ENCODE results near the gene LIPC.

Gene LIPC

GRCh38 chr15:58554758-58555157 is 123.0 kb downstream of the LIPC start:
- H3K4me1 Mint-ChIP-seq (ENCODE audit: low read depth): peaks cover 30% of the 10 kb centered on the region
- H3K27me3 Mint-ChIP-seq (ENCODE audit: low read depth): no peaks in the 10 kb centered on the region
- H3K36me3 Mint-ChIP-seq (ENCODE audit: low read depth): peaks cover 1% of the 10 kb centered on the region
- H3K27ac Mint-ChIP-seq: no peak overlapping the region
- no peak for DNase-seq (ENCODE audit: low spot score)
- H3K4me3 Mint-ChIP-seq: no peak overlapping the region
- no peaks in the 10 kb centered on the region for H3K9me3 Mint-ChIP-seq

GRCh38 chr15:58555162-58556027 is 123.6 kb downstream of the LIPC start:
- no peaks in the 10 kb centered on the region for H3K9me3 Mint-ChIP-seq
- H3K27me3 Mint-ChIP-seq (ENCODE audit: low read depth): no peaks in the 10 kb centered on the region

GRCh38 chr15:58556028-58556361 is 124.2 kb downstream of the LIPC start:
- Mint-ChIP-seq H3K27ac (no peak overlapping the region), H3K4me1 (ENCODE audit: low read depth) (peaks cover 22% of the 10 kb centered on the region), H3K36me3 (ENCODE audit: low read depth) (peaks cover 1% of the 10 kb centered on the region), H3K9me3 (no peaks in the 10 kb centered on the region), H3K27me3 (ENCODE audit: low read depth) (no peaks in the 10 kb centered on the region), H3K4me3 (no peak overlapping the region)
- DNase-seq (ENCODE audit: low spot score): no peak

More at GRCh38 chr15:58555162-58556027, 123.6 kb downstream of the LIPC start:
- Mint-ChIP-seq H3K4me3 (no peak overlapping the region), H3K27ac (no peak overlapping the region), H3K36me3 (ENCODE audit: low read depth) (peaks cover 1% of the 10 kb centered on the region), H3K4me1 (ENCODE audit: low read depth) (peaks cover 26% of the 10 kb centered on the region)
- DNase-seq (ENCODE audit: low spot score): no peak

DNA sequence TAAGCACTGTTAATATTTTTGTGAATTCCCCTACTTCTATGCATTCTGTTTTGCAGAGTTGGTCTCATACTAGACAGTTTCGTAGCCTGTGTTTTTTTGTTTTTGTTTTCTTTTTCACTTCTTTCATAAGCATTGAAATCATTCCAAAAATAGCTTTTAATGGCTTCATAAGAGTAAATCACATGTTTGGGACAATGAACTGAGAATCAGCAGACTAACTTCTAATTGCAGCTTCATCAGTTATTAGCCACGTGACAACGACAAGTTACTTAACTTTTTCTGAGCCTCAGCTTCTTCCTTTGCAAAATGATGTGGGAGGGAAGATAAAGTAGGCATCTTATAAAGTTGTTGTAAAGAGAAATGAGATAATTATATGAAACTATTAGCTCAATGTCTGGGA is 124.8 kb downstream of the LIPC start:
- peaks cover 20% of the 10 kb centered on the region for H3K4me1 Mint-ChIP-seq (ENCODE audit: low read depth)
- no peaks in the 10 kb centered on the region for H3K9me3 Mint-ChIP-seq
- no peaks in the 10 kb centered on the region for H3K27me3 Mint-ChIP-seq (ENCODE audit: low read depth)
- no peak overlapping the region for H3K4me3 Mint-ChIP-seq
- no peaks in the 10 kb centered on the region for H3K36me3 Mint-ChIP-seq (ENCODE audit: low read depth)
- H3K27ac Mint-ChIP-seq: no peak overlapping the region
- DNase-seq (ENCODE audit: low spot score): no peak

DNA sequence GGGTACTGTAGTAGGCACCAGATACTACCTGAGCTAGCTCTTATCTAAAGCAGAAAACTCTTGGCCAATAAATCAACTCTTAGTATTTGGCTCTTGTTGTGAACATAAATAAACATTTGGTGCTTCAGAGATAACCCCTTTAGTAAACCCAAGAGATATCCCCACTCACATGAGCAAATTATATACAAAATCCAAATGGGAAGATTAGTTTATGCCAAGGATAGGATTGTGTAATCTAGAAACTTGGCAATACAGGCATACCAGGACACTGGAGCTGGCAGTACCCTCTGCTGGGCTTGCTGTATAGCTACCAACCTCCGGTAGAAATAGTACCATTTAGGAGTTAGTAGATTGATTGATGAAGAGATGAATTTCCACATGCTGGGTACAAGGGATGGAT is 127.0 kb downstream of the LIPC start:
- no peak overlapping the region for H3K4me3 Mint-ChIP-seq
- no peak overlapping the region for H3K27ac Mint-ChIP-seq
- H3K9me3 Mint-ChIP-seq: no peaks in the 10 kb centered on the region
- peaks cover 6% of the 10 kb centered on the region for H3K4me1 Mint-ChIP-seq (ENCODE audit: low read depth)
- no peak for DNase-seq (ENCODE audit: low spot score)
- no peaks in the 10 kb centered on the region for H3K36me3 Mint-ChIP-seq (ENCODE audit: low read depth)
- H3K27me3 Mint-ChIP-seq (ENCODE audit: low read depth): no peaks in the 10 kb centered on the region

GRCh38 chr15:58559904-58560588 is 128.3 kb downstream of the LIPC start:
- no peak overlapping the region for H3K27ac Mint-ChIP-seq
- no peak overlapping the region for H3K4me3 Mint-ChIP-seq
- H3K27me3 Mint-ChIP-seq (ENCODE audit: low read depth): no peaks in the 10 kb centered on the region
- no peaks in the 10 kb centered on the region for H3K9me3 Mint-ChIP-seq
- H3K36me3 Mint-ChIP-seq (ENCODE audit: low read depth): no peaks in the 10 kb centered on the region
- no peak for DNase-seq (ENCODE audit: low spot score)
- H3K4me1 Mint-ChIP-seq (ENCODE audit: low read depth): peaks cover 6% of the 10 kb centered on the region

GRCh38 chr15:58561321-58561720 is 129.5 kb downstream of the LIPC start:
- Mint-ChIP-seq H3K9me3 (no peaks in the 10 kb centered on the region), H3K4me3 (no peak overlapping the region), H3K36me3 (ENCODE audit: low read depth) (no peaks in the 10 kb centered on the region), H3K27me3 (ENCODE audit: low read depth) (no peaks in the 10 kb centered on the region), H3K4me1 (ENCODE audit: low read depth) (peaks cover 6% of the 10 kb centered on the region), H3K27ac (no peak overlapping the region)
- no peak for DNase-seq (ENCODE audit: low spot score)

- DNase-seq (ENCODE audit: low spot score): no peak
- Mint-ChIP-seq H3K4me3 (no peak overlapping the region), H3K27me3 (ENCODE audit: low read depth) (no peaks in the 10 kb centered on the region), H3K9me3 (no peaks in the 10 kb centered on the region), H3K4me1 (ENCODE audit: low read depth) (peaks cover 6% of the 10 kb centered on the region), H3K27ac (no peak overlapping the region), H3K36me3 (ENCODE audit: low read depth) (no peaks in the 10 kb centered on the region)
Observed at GRCh38 chr15:58562135-58562534, 130.3 kb downstream of the LIPC start.

- Mint-ChIP-seq H3K4me1 (ENCODE audit: low read depth) (peaks cover 15% of the 10 kb centered on the region), H3K9me3 (no peaks in the 10 kb centered on the region), H3K27ac (no peak overlapping the region), H3K36me3 (ENCODE audit: low read depth) (no peaks in the 10 kb centered on the region), H3K27me3 (ENCODE audit: low read depth) (no peaks in the 10 kb centered on the region), H3K4me3 (no peak overlapping the region)
- no peak for DNase-seq (ENCODE audit: low spot score)
Observed at GRCh38 chr15:58564981-58565380, 133.2 kb downstream of the LIPC start.

DNA sequence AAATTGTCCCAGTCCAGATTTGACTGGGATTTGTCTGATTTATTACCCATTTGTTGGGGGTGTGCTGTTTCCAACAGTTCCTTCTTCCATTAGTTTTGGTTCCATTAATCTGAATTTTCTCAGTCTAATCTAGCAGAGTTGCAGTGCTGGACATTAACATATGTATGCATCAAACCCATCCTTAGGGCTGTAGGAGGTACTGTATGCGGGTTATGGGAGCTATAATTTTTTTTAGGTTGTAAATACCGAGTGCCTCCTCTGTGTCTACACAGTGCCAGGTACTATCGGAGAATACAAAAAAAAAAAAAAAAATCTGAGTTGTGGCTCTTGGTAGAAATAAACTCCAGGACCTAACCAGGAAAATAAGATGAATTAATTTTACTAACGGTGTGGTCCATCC is 133.8 kb downstream of the LIPC start:
- no peaks in the 10 kb centered on the region for H3K36me3 Mint-ChIP-seq (ENCODE audit: low read depth)
- no peaks in the 10 kb centered on the region for H3K27me3 Mint-ChIP-seq (ENCODE audit: low read depth)
- no peak for DNase-seq (ENCODE audit: low spot score)
- peaks cover 13% of the 10 kb centered on the region for H3K4me1 Mint-ChIP-seq (ENCODE audit: low read depth)
- H3K9me3 Mint-ChIP-seq: no peaks in the 10 kb centered on the region
- no peak overlapping the region for H3K4me3 Mint-ChIP-seq
- H3K27ac Mint-ChIP-seq: no peak overlapping the region

- Mint-ChIP-seq H3K4me3 (no peak overlapping the region), H3K4me1 (ENCODE audit: low read depth) (peaks cover 12% of the 10 kb centered on the region), H3K27me3 (ENCODE audit: low read depth) (no peaks in the 10 kb centered on the region), H3K9me3 (no peaks in the 10 kb centered on the region), H3K36me3 (ENCODE audit: low read depth) (no peaks in the 10 kb centered on the region), H3K27ac (no peak overlapping the region)
- DNase-seq (ENCODE audit: low spot score): no peak
Observed at GRCh38 chr15:58566029-58566428, 134.2 kb downstream of the LIPC start.

GRCh38 chr15:58568157-58568571 is 136.4 kb downstream of the LIPC start:
- no peak for DNase-seq (ENCODE audit: low spot score)
- no peak overlapping the region for H3K4me3 Mint-ChIP-seq
- no peaks in the 10 kb centered on the region for H3K27me3 Mint-ChIP-seq (ENCODE audit: low read depth)
- H3K4me1 Mint-ChIP-seq (ENCODE audit: low read depth): peaks cover 9% of the 10 kb centered on the region
- peak overlapping the region; percentile 77 for H3K27ac Mint-ChIP-seq
- no peaks in the 10 kb centered on the region for H3K36me3 Mint-ChIP-seq (ENCODE audit: low read depth)
- no peaks in the 10 kb centered on the region for H3K9me3 Mint-ChIP-seq

- Mint-ChIP-seq H3K27ac (no peak overlapping the region), H3K4me3 (no peak overlapping the region), H3K36me3 (ENCODE audit: low read depth) (no peaks in the 10 kb centered on the region), H3K27me3 (ENCODE audit: low read depth) (no peaks in the 10 kb centered on the region), H3K9me3 (no peaks in the 10 kb centered on the region), H3K4me1 (ENCODE audit: low read depth) (peaks cover 10% of the 10 kb centered on the region)
- no peak for DNase-seq (ENCODE audit: low spot score)
Observed at GRCh38 chr15:58569455-58569854, 137.7 kb downstream of the LIPC start.

DNA sequence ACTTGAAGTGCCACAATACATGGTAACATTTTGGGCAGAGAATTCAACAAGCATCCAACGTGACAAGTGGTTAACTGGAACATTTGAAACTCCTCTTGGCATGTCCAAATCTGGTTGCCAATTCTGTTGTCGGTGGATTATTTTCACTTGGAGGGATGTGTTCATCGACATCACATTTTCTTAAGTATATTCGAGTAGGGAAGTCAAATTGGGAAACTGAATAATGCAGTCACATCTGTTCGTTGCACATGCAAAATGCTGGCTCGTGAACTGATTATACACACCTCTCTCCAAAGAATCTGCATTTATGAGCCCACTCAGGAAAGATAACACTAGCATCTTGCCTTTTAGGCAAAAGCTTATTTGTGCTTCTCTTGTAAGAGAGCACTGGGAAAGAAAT is 139.7 kb downstream of the LIPC start:
- Mint-ChIP-seq H3K4me3 (no peak overlapping the region), H3K4me1 (ENCODE audit: low read depth) (peaks cover 21% of the 10 kb centered on the region), H3K27ac (no peak overlapping the region), H3K9me3 (no peaks in the 10 kb centered on the region), H3K36me3 (ENCODE audit: low read depth) (no peaks in the 10 kb centered on the region), H3K27me3 (ENCODE audit: low read depth) (no peaks in the 10 kb centered on the region)
- no peak for DNase-seq (ENCODE audit: low spot score)
